Neuronal stem cell (in vitro differentiated cells): ENCODE results near the gene TBKBP1.
A peak's percentile ranks its signal among the peaks of the same experiment; 100 is the strongest.

Experiments used
- DNase-seq: peaks from one replicate; pipeline ENCODE4 v3.0.0-alpha.2; 2013; ENCODE audit warnings: low spot score
- H2AFZ ChIP-seq: one replicate; pipeline ENCODE4 v1.6.1; 2013; ENCODE audit warnings: mild to moderate bottlenecking, low read length, inconsistent platforms
- H2AK5ac ChIP-seq: 2 replicates; pipeline ENCODE4 v1.6.1; 2013; ENCODE audit warnings: low read depth, mild to moderate bottlenecking, inconsistent platforms, low read length, moderate library complexity, mixed read lengths
- H2BK120ac ChIP-seq: 2 replicates; pipeline ENCODE4 v1.6.1; 2013; ENCODE audit warnings: low read depth, mild to moderate bottlenecking, inconsistent platforms, low read length, moderate library complexity, mixed read lengths
- H2BK12ac ChIP-seq: one replicate; pipeline ENCODE4 v1.6.1; 2013; ENCODE audit warnings: low read length, inconsistent platforms
- H2BK15ac ChIP-seq: 2 replicates; pipeline ENCODE4 v1.6.1; 2013; ENCODE audit warnings: mild to moderate bottlenecking, low read length, inconsistent platforms, mixed read lengths
- H2BK5ac ChIP-seq: one replicate; pipeline ENCODE4 v1.6.1; 2013; ENCODE audit warnings: inconsistent platforms, mild to moderate bottlenecking, low read length, moderate library complexity
- H3K14ac ChIP-seq: one replicate; pipeline ENCODE4 v1.6.1; 2013; ENCODE audit warnings: low read length, inconsistent platforms
- H3K18ac ChIP-seq: 2 replicates; pipeline ENCODE4 v1.6.1; 2013; ENCODE audit warnings: low read length, inconsistent platforms
- H3K23ac ChIP-seq: 2 replicates; pipeline ENCODE4 v1.6.1; 2013; ENCODE audit warnings: low read depth, mild to moderate bottlenecking, mixed read lengths, low read length, inconsistent platforms; ENCODE audit not compliant: poor library complexity
- H3K27ac ChIP-seq: replicated peaks from 3 replicates; pipeline ENCODE4 v1.5.1; 2013; ENCODE audit warnings: low read length, inconsistent platforms
- H3K27me3 ChIP-seq, 3 experiments: 2 replicates each; pipeline ENCODE4 v1.6.1; 2013; ENCODE audit warnings: low read length in 3 of 3, mild to moderate bottlenecking in 2 of 3, inconsistent platforms in 1 of 3, low read depth in 1 of 3, mixed read lengths in 1 of 3, moderate library complexity in 1 of 3; ENCODE audit not compliant: control insufficient read depth in 3 of 3, insufficient read depth in 3 of 3
- H3K36me3 ChIP-seq, 2 donors: replicated peaks in 1 of 2; 2 replicates each; pipeline ENCODE4 v1.6.1; 2013; ENCODE audit warnings: low read length in 2 of 2; ENCODE audit not compliant: control insufficient read depth in 2 of 2, insufficient read depth in 2 of 2
- H3K4ac ChIP-seq: 2 replicates; pipeline ENCODE4 v1.6.1; 2013; ENCODE audit warnings: inconsistent platforms, mild to moderate bottlenecking, low read length, moderate library complexity
- H3K4me1 ChIP-seq, 2 donors: 1 replicate in 1 of 2; 2 replicates in 1 of 2; pipeline ENCODE4 v1.6.1; 2013; ENCODE audit warnings: low read length in 2 of 2, low read depth in 1 of 2; ENCODE audit not compliant: control insufficient read depth in 2 of 2, insufficient read depth in 1 of 2
- H3K4me2 ChIP-seq: one replicate; pipeline ENCODE4 v1.6.1; 2013; ENCODE audit warnings: mild to moderate bottlenecking, low read length, inconsistent platforms; ENCODE audit not compliant: insufficient read depth, poor library complexity, severe bottlenecking
- H3K4me3 ChIP-seq, 2 donors: 2 replicates each; pipeline ENCODE4 v1.5.1; 2013; ENCODE audit warnings: low read length in 2 of 2, mild to moderate bottlenecking in 2 of 2, inconsistent platforms in 1 of 2, moderate library complexity in 1 of 2
- H3K79me1 ChIP-seq: one replicate; pipeline ENCODE4 v1.6.1; 2013; ENCODE audit warnings: low read depth, mild to moderate bottlenecking, inconsistent platforms, low read length, moderate library complexity
- H3K9ac ChIP-seq: one replicate; pipeline ENCODE4 v1.6.1; 2013; ENCODE audit warnings: mild to moderate bottlenecking, low read depth, low read length, inconsistent platforms; ENCODE audit not compliant: poor library complexity
- H3K9me3 ChIP-seq, 2 donors: replicated peaks in 1 of 2; 2 replicates each; pipeline versions ENCODE3 to v1.6.1; 2013; ENCODE audit warnings: low read length in 2 of 2, mild to moderate bottlenecking in 2 of 2, inconsistent platforms in 1 of 2, low read depth in 1 of 2, mixed read lengths in 1 of 2, moderate library complexity in 1 of 2; ENCODE audit not compliant: control insufficient read depth in 2 of 2, insufficient read depth in 1 of 2
- H4K8ac ChIP-seq: one replicate; pipeline ENCODE4 v1.6.1; 2013; ENCODE audit warnings: low read depth, mild to moderate bottlenecking, inconsistent platforms, low read length, moderate library complexity
- H4K91ac ChIP-seq: one replicate; pipeline ENCODE4 v1.6.1; 2013; ENCODE audit warnings: low read length, low read depth, mild to moderate bottlenecking, inconsistent platforms; ENCODE audit not compliant: poor library complexity
- WGBS, 2 donors: extraction: QIAGEN DNeasy Blood & Tissue Kit; methylation state at CpG; one replicate each; pipeline ENCODE4 v1.1.7; 2013; ENCODE audit warnings: missing lambda C conversion rate in 2 of 2, mixed read lengths in 1 of 2; ENCODE audit not compliant: insufficient read length in 2 of 2, insufficient replicate concordance in 1 of 2; ENCODE audit errors: extremely low coverage in 2 of 2; 5-methylcytosine and 5-hydroxymethylcytosine counted together

Gene TBKBP1

DNA sequence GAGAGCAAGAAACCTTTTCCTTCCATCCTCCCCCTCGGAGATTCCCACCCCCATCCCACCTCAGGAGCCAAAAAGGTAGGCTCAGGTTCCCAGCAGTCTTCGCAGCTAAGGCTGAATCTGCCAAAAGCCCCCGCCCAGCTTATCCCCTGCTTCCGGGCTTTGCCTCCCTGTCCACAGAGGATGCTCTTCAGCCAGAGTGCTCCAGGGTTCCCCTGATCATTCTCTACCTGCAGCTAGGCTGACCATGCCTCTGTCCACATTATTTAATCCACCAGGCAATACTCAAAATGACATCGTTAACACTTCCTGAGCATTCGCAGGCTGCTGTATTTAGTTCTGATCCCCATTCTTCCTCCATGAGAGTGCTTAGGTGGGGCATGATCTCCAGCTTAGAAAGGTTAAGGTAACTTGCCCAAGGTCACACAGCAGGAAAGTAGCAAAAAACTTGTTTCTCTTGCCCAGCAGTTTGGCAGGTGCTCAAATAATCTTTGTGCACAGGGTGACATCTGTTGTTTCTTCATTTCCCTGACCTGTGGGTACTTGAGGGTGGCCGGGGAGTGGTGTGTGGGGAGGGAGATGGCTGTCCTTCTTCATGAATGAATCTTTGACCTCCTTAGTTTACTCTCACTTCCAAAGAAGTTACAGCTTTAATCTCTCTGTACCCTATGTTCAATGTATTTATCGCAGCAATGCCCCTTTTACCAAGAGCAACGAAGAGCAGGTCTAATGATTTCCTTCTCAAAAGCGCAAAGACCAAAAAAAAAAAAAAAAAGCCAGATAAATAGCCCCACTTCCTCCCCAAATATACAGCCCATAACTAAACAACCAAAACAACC is 848 bp upstream of the TBKBP1 start:
- Histone ChIP-seq H3K9ac (no peak overlapping the region), H2BK5ac (peak overlapping the region; percentile 71), H3K4me2 (peak overlapping the region; percentile 82), H3K36me3 (peaks cover 4 to 6% of the 10 kb centered on the region in 2 donors), H3K23ac (no peak overlapping the region), H3K9me3 (no peaks in the 10 kb centered on the region), H2AFZ (peak overlapping the region; percentile 88), H3K4me1 (peaks cover 20 to 24% of the 10 kb centered on the region in 2 donors), H3K14ac (no peak overlapping the region), H3K27me3 (peaks cover 0 to 1% (median 0%) of the 10 kb centered on the region in 3 experiments), H4K8ac (no peak overlapping the region), H2AK5ac (no peak overlapping the region), H2BK15ac (no peak overlapping the region), H2BK12ac (no peak overlapping the region), H3K27ac (peak overlapping the region; percentile 88), H3K4me3 (peak overlapping the region; percentile 75 to 77), H3K18ac (peak overlapping the region; percentile 91), H4K91ac (no peak overlapping the region), H3K79me1 (peaks cover 8% of the 10 kb centered on the region), H3K4ac (no peak overlapping the region), H2BK120ac (no peak overlapping the region)
- WGBS, 2 donors = no CpG with 5 or more reads among the region's 10 CpGs
- DNase-seq = no peak

DNA sequence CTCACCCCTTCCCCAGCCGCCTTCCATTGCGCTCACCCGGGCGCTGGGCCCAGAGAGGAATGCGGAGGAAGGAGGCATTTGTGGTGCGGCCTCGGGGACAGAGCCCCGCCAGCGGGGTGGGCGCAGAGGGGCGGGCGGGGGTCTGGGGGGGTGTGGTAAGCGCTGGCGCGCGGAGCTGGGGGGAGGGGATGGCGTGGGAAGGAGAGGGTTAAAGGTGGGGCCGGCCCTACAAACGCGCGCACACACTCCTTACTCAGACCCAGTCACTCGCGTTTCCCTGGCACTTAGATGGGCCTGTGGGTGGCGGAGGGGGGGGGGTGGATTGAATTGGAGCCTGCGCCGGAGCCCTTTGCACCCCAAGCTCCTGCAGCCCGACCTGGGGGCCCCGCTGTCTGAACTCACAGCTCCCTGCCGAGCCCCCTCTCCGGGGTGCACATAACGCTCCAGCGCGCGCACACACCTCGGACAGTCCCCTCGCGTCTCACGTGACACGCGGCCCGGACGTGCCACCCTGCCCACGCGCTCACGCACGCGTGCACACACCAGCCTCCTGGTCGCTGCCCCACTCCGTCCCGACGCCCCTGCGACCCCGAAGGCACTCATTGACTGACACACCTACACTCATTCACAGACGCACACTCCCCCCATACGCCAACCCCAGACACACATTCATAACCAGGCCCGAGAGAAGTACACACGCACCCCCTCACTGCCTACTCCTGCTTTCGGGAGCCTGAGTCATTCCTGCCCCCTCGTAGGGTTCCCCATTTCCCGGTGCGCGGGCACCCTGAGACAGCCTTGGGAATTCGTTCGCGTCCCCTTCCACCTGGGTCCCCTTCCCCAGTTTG is 844 bp downstream of the TBKBP1 start:
- Histone ChIP-seq H3K27me3 (no peaks in the 10 kb centered on the region), H3K9me3 (no peaks in the 10 kb centered on the region), H3K36me3 (peaks cover 7 to 13% of the 10 kb centered on the region in 2 donors), H2AFZ (peak overlapping the region; percentile 88), H3K4me2 (peak overlapping the region; percentile 95), H3K27ac (peak overlapping the region; percentile 88), H3K9ac (peak overlapping the region; percentile 94), H2BK120ac (no peak overlapping the region), H3K4me1 (peaks cover 20 to 26% of the 10 kb centered on the region in 2 donors), H3K14ac (peak overlapping the region; percentile 59), H2AK5ac (peak overlapping the region; percentile 87), H4K8ac (no peak overlapping the region), H3K4me3 (peak overlapping the region; percentile 75 to 94), H3K18ac (peak overlapping the region; percentile 98), H2BK5ac (peak overlapping the region; percentile 77), H2BK15ac (peak overlapping the region; percentile 94), H2BK12ac (peak overlapping the region; percentile 92), H3K4ac (no peak overlapping the region), H3K23ac (peak overlapping the region; percentile 95), H3K79me1 (peaks cover 8% of the 10 kb centered on the region), H4K91ac (no peak overlapping the region)
- WGBS, 2 donors = no CpG with 5 or more reads among the region's 65 CpGs
- DNase-seq = no peak

DNA sequence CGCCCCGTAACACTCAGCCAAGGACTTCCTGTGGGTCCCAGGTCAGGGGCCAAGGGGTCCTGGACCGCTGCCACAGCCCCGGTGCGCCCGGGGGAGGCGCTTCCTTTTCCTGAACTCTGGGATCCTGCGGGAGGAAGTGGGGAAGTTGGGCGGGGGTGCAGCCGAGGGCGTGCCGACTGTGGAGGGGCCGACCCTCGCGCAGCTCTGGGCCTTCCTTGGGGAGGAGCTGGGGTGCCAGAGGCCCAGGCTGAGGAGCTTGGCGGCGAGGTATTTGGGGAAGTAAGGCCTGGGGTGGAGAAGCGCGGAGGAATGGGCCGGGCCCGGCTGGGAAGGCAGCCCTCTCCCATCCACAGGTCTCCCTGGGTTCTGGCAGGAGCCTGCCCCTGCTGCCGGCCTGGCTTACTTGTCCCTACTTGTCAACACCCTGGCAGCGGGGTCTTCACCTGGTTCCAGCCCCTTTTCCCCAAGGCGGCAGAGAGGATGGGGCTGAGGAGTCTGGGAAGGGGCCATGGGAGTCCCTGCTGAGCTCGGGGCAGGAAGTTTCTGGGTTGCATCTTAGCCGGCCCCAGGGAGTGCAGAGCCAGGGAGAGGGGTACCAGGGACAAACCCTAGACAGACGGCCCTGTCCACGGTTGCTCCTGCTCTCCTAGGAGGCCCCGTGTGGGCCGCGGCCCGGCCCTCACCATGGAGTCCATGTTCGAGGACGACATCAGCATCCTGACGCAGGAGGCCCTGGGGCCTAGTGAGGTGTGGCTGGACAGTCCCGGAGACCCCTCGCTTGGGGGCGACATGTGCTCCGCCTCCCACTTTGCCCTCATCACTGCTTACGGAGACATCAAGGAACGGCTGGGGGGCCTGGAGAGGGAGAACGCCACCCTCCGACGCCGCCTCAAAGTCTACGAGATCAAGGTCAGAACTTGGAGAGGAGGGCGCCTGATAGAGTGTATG is 1.7 kb downstream of the TBKBP1 start:
- no peak overlapping the region for H2BK12ac ChIP-seq
- H3K18ac ChIP-seq = peak overlapping the region; percentile 98
- no peak for DNase-seq
- no peak overlapping the region for H4K91ac ChIP-seq
- H2BK5ac ChIP-seq = peak overlapping the region; percentile 77
- no peak overlapping the region for H3K4ac ChIP-seq
- peak overlapping the region; percentile 94 for H2BK15ac ChIP-seq
- peaks cover 20 to 26% of the 10 kb centered on the region in 2 donors for H3K4me1 ChIP-seq
- no peaks in the 10 kb centered on the region for H3K9me3 ChIP-seq
- no CpG with 5 or more reads among the region's 47 CpGs for WGBS, 2 donors
- no peak overlapping the region for H4K8ac ChIP-seq
- peak overlapping the region; percentile 87 for H2AK5ac ChIP-seq
- H3K4me2 ChIP-seq = peak overlapping the region; percentile 95
- H2BK120ac ChIP-seq = no peak overlapping the region
- H2AFZ ChIP-seq = peak overlapping the region; percentile 88
- H3K79me1 ChIP-seq = peaks cover 8% of the 10 kb centered on the region
- H3K27ac ChIP-seq = no peak overlapping the region
- H3K36me3 ChIP-seq = peaks cover 7 to 19% of the 10 kb centered on the region in 2 donors
- no peaks in the 10 kb centered on the region for H3K27me3 ChIP-seq
- H3K23ac ChIP-seq = peak overlapping the region; percentile 95
- peak overlapping the region; percentile 59 for H3K14ac ChIP-seq
- peak overlapping the region; percentile 75 to 94 for H3K4me3 ChIP-seq
- peak overlapping the region; percentile 94 for H3K9ac ChIP-seq
